Pons (tissue), 1 donor: ENCODE results near the gene MBIP.
A peak's percentile ranks its signal among the peaks of the same experiment; 100 is the strongest.

ENCODE experiments used
- DNase-seq: peaks from one replicate; pipeline ENCODE4 v3.0.0-alpha.2; 2016; ENCODE audit warnings: low spot score

MBIP gene

DNA sequence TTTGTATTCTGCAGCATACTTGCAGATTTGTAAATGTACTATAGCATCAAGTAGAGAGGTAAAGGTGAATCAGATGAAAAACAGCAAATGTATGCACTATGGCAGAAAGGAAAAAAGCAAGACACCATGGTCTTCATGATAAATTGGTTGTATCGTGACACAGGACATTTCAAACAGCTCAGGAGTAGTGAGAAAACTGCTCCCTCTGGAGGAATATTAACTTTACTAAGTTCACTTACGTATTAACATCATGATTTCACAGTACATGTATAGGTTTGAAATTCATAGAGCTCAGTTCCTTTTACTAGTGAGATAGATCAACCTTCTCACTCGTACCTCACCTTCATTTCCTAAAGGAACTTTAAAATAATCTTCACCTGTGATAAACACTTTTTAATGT is 6.5 kb downstream of the MBIP start:
- DNase-seq = no peak

DNA sequence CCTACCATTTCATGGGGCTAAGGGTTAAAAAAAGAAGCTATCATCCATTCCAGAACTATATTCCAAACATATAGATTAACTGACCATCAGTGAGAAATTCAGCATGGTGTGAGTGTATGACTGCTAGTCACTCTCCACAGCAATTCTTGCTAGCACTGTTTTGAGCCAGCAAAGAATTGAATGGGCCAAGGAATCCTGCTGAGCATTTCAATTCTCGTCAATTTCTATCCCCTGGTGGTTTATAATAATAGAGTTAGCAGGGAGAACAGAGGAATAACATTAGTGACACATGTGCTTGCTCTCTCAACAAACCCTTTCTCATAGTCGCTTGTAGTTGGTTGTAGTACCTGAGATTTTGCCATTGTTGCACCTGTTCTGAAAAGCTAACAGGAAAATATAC is 7.2 kb downstream of the MBIP start:
- no peak for DNase-seq

DNA sequence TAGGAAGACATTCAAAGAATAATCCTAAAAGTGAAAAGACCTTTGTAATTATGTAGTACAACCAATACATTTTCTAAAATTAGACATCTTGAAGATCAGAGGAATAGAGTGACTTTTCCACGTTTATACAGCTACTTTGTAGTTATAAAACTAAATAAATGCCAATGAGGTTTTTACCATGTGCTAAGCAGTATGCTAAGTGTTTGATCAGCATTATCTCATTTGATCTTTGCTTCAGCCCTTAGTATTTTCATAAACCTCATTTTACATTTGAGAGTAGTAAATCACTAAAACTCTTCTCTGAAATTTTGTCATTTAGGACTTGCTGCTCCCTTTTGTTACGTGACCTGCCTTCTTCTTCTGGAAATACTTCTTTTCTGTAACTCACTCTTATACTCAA is 13.6 kb downstream of the MBIP start:
- no peak for DNase-seq

DNA sequence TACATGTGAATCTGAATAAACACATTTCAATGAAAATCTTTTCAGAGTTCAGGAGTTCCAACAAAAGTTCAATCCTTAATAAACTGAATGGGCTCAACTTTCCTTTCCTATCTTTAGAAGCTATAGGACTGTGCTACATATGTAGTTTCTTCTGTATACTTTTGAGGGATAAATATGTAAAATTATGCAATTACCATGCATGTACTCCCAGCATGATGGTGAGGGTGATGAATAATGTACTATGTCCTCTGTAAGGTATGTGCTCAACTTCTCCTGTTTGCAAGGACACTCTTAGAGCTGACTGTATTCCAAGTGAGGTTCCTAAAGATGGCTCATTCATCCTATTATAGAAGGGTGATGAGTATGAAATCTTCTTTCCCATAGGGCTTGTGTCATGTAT is 15.5 kb downstream of the MBIP start:
- DNase-seq = no peak

DNA sequence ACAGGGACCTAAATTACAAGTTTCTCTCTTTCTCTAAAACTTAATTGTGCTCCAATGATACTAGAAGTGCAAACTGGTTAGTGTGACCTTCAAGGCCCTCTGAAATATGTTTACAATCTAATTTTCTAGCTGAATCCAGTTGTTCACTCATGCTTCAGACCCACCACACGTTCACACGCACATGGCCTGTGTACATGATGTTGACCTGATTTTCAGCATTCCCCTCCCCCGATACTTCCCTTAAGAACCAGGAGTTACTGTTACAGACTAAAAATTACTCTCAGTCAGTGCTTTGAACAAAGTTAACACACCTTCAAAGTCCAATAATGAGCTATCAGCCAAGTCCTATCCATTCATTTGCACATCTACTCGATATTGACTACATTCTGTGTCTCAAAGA is 16.5 kb downstream of the MBIP start:
- DNase-seq = no peak

DNA sequence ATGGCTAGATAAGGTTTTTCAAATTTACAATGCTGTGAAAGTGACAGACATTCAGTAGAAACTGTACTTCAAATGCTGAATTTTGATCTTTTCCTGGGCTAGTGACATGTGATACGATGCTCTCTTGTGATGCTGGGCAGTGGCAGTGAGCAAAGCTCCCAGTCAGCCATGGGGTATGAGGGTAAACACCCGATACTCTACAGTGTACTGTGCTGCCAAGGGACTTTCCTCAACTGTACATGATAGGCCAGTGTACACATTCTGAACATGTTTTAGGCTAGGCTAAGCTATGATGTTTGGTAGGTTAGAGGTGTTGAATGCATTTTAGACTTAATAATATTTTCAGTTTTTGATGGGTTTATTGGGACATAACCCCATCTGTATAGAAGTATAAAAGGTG is 17.6 kb downstream of the MBIP start:
- DNase-seq = no peak

DNA sequence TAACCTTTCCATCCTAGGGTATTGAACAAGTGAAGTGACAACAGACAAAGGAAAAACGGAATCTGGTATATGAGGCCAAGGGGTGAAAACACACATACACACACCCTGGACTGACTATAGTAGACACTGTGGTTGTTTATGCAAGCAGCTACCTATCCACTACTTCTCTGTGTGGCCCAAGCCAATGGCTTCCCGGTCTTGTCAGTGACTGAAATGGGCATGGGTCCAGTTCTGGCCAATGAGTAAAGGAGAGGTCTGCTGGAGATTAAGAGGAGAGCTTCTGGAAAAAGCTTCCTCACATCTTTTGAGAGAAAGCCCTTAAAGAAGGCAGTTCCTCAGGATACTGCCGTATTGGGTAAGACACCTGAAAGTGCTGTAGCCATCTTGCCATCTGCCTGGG is 19.3 kb downstream of the MBIP start:
- DNase-seq = no peak

DNA sequence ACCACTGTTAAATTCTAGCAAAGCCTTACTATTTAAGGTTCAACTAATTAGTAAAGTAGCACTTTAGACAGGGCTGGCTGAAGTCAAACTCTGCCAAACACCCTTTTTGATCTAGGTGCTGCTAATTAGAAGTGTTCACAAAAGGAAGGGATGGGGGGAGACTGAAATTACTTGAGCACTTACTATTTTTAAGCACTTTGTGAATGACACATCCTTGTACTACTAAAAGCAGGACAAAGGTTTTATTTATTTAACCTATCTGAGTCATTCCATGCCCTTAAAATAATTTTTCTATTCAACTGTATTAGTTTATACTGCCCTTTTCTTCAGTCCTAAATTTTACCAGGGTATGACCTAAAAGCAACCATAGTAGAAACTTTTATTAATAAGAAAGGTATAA is 20.1 kb downstream of the MBIP start:
- no peak for DNase-seq

DNA sequence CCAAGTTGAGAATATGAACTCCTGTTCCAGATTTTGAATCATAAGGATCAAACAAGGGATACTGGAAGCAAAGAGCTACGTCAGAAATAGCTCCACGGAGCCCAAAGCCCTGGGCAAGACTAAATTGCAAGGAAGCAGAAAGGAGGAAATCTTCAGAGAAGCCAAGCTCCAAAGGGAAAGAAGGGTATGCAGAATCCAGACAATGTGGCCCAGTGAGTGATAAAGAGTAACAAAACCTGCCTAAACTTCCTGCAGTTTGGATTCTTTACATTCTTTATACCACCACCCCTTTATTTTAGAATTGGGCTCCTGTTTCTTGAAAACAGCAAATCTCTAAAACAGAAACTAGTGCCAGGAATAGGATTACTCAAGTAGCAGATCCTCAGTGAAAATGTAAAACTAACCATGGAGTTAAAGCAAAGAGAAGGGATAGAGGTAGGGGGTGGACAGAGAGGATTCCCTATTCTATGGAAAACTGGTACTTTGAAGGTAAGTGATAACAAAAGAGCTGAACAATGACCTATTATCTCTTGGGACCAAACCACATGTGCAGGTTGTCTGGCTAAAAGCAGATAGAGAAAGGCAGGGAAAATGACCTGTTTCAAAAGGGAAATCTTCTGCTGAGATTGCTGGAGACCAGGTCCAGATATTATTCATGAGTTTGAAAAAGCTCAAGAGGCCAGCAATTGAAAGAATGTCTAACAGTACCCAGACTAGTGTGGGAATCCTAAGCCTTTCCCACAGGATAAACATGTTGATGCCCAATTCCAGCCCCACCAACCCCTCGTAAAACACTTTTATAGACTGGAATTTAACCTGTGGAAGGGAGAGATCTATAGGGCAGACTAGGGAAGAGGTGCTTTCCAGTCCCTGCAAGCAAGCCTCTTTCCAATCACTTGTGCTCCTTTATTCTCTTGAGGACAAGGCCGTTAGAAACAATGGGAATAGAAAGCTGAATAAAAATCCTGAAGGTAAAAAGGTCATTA is 24.5 kb downstream of the MBIP start:
- no peak for DNase-seq

DNA sequence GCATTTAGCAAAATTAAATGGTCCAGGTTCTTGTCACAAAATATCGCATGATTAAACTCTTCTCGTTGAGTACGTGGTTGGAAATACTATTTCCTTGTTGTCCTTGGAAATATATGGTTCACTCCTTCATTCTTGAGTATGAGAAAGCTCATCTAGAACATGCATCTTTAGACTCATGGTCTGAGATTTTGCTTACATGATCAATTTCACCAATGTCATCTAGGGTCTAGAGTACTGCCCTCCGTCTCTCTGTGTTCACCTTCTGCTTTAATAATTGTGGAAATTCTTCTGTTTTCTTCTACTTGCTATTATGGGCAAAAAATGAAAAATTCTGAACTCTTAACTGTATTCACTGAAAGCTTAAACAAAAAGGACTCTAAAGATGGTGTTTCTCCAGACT is 25.9 kb downstream of the MBIP start:
- DNase-seq = no peak

DNA sequence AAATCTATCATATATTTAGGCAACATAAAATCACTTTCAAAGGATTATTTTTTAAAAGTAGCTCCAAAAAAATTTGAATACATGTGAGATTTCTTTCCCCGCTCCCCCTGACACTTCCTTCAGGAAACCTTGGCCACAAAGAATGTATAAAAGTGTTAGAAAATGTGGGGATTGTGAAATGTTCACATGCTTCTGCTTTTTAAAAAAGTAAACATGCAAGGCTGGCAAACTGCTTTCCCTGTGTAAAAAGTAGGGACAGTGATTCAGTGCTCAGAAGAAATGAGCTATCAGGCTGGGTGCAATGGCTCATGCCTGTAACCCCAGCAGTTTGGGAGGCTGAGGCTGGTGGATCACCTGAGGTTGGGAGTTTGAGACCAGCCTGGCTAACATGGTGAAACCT is 26.6 kb downstream of the MBIP start:
- DNase-seq = peak; percentile 37

DNA sequence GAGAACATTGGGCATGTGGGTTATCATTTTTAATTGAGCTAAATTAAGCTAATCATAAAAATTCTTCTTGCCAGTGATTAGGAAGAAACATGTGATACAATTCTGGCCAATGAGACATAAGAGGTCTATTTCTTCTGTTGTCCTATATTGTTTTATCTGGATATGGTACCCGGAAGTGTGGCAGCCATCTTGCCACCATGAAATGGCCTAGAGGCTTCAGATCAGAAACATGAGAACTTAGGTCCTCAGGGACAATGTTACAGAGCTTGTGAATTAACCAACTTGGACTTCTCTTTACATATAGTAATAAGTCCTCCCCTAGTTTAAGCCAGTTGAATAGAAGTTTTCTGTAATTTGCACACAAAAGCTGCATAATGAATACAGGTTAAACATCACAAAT is 30.5 kb downstream of the MBIP start:
- no peak for DNase-seq

DNA sequence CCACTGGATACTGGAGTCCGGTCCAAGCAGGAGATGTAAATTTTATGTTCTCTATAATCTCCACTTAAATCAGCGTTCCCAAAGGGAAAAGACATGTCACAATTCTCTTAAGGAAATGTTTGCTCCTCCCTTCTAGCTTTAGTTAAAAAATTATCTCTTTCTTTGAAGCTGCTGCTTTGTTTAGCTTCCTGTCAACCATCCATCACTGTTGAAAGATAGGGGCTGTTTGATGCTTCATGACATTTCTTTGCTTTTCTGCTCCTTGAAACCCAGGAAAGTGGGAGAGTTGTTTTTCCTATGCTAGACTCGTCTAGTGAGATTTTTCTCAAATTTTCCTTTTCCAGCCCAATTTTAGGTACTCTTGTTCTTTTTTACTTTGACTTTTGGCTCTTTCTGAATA is 31.9 kb downstream of the MBIP start:
- DNase-seq = no peak

DNA sequence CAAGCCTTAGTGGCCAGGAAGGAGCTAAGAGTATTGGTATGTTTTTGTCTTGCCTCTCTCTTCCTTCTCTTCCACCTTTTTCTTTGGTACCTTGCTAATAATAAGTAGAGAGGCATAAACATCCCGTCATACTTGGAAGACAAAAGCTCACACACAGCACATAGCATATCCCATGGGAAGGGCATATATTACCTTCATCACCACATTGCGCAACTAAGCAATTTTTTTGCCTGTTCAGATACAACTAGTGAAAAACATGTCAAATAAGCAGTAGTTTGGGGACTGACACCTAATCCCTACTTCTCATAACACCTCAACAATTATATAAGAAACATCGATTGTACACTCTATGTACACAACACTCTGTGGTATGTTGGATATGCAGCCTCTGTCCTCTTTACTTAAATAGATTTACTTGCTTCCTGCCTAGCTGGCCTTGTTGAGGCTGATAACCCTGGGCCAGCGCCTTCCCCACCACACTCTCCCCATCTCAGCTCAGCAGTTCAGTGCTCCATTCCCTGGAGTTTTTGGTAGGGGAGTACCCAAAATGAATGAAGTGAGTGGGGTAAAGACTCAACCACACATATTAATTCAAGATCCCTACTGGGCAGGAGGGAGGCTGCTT is 35.4 kb downstream of the MBIP start:
- DNase-seq = no peak

DNA sequence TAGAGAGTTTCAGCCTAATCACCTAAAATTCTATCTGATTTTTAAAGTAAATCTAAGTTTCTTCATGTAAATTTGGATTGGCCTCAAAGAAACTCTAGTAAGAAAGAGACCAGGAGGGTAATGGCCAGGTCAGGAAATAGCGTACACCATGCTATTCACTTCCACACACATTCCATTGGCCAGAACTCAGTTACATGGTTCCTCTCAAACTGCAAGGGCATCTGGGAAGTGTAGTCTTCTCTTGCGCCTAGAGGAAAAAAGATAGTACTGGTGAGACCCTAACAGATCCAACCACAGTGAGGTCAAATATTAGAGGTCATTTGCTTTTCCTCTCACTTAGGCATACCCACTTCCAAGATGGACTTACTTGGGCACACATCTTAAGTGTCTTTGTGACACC is 39.1 kb downstream of the MBIP start:
- no peak for DNase-seq

DNA sequence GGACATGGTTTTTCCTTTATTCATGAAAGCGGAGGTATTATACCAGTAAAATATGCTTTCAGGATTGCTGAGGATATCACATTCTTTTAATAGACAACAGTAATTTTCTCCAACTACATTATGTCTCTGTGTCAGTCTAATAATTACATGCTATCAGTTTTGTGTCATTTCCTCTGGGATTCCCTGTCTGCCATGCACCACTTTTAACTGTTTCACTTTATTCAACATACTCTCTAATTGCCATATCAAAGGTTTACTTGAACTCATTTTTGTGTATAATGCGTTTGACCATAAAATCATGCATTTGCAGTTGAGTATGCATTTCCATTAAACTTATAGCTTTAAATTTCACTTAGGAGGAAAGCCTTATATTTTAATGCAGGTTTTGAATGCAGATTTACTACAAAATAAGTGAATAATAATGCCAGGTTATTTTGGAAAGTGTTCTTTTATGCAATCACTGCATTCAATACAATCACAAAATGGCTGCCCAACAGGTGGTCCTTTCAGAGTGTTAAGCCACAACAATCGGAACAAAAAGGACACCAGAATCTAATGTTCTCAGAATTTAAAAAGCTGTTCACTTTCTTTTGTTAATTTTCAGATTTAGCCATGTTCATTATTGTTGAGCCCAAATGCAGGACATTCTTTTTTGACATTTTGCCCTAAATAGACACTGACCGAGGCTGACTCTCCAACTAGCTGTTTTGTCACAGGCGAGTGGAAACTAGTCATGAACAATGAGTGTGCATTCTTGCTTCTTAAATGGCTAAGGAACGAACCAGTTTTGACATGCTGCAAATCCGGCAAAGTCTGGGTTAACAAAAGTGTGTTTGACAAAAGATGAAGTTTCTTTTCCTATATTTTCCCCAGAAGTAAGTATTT is 40.9 kb downstream of the MBIP start:
- no peak for DNase-seq

DNA sequence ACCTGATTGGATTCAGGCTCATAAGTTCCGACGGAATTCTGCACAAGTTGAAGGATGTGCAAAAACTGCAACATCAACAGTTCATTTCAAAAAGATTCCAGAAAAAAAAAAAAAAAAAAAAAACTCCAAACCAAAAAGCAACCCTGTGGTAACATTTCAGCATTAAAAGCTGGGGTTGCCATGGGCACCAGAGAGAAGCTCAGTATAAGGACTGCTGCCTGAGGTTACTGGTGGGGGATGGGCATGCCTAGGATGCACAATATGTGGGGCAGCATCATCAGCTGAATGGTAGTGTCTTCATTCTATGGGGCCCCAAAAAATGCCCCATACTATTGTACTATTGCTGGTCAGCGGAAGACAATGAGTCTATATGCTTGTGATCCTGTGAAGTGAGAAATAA is 44.7 kb downstream of the MBIP start:
- DNase-seq = no peak

DNA sequence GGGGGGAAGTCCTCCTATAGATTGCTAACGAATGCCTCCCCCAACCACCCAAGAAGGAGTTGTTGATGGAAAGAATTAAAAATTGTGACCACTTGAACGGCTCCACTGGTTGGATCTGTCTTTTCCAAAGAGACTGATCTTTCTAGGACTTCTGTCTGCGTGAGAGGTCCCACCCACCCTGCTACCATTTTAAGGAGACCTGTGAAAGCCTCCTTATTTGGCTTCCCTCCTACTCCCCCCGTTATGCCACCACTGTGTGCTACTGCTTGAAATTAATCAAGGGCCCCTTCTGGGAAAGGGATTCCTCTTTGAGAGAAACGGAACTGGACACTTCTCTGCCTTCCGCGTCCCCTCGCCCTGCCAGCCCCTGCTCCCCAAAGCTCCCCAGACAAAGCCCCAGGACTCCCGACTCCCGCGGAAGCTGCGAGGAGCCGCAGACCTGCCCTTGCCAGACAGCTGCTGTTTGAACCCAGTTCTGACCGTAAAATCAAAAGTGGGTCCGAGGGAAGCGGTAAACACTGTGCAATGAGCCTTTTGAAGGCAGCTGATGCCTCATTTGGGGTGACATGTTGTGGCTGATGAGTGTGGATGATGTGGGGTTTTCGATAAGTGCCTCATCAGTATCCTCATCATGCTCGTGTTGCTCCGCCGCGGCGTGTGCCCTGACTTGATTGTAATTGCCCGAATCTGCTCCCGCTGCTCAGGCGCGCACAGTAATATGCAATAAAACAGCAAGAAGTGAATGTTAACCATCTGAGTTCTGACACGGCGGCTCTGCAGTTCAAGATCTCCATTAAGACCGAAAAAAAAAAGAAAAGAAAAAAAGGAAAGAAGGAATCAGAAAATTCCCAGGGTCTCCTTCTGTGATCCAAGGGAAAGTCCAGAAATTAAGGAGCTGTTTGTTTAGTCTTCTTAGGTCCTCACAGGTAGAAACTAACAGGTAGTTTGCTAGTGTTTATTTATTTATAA is 48.2 kb downstream of the MBIP start:
- no peak for DNase-seq

DNA sequence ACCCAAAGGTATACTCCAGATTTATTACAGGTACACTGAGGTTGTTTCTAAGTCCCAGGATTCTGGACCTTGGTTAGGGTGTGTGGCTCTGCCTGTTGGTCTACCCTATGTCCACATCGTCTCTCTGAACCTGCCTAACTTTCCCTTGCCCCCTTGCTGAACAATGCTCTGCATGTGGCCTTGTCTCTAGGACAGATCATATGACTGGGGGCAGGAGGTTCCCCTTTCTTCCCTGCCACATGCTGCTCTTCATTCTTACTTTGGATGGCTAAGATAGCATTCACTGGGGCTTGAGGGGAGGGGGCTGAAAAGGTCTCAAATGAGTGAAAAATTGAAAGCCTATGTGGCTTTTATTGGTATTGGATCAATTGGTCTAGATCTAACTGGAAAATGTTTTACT is 49.2 kb downstream of the MBIP start:
- DNase-seq = no peak

DNA sequence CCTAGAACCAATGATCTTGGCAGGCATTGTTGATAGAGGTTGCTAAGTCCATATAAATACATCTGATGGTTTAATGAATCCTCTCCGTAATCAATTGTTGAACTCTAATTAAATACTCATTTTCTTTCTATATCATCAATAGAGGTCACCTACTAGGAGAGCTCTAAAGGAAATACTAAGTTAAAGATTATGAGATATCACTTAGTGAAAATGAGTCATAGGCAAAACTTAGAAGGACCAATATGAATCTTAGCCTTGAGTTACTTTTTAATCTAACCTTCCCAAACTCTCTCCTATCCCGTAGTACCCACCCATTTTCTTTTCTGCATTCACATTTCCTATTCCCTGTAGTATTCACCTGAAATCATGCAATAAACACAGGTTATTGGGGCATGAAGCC is 50.2 kb downstream of the MBIP start:
- DNase-seq = no peak

DNA sequence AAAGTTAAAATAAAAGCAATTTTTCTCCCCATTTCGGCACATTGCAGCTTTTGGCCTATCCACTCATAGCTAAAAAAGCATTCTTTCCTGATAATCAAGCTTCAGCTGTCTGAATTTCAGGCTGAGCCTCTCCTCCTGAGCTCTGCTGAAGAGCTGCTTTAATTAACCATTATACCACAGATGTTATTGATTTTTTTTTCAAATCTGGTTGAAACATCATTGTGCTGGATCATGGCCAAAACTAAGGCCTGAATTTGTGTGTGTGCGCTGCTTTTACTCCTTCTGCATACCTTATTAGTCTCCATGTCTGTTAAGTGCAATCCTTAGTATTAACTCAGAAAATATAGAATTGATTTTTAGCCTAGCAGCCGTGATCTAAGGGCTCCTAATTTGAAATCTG is 52.3 kb downstream of the MBIP start:
- DNase-seq = no peak
